HepG2 (cell line): ENCODE data around the gene MRPL9. TPM values are rescaled to one million over a fixed set of nuclear protein-coding genes. Genes with fewer than 3 reads are reported as not detected.

Source experiments
- AKAP8 ChIP-seq: sonication (generic); formaldehyde crosslinking; IDR thresholded peaks from 2 replicates; pipeline ENCODE4 v1.5.1; 2020; ENCODE audit warnings: mild to moderate bottlenecking, missing genetic modification reagents
- ARNTL ChIP-seq: sonication (generic); formaldehyde crosslinking; IDR thresholded peaks from 2 replicates; pipeline ENCODE4 v1.4.0; 2020; ENCODE audit warnings: mild to moderate bottlenecking, missing genetic modification reagents
- BRCA1 ChIP-seq: sonication (generic); formaldehyde crosslinking; IDR thresholded peaks from 2 replicates; pipeline ENCODE4 v1.4.0; 2020; ENCODE audit warnings: missing genetic modification reagents
- CBX1 ChIP-seq: IDR thresholded peaks from one replicate; pipeline ENCODE4 v1.6.1; 2016; ENCODE audit warnings: antibody characterized with exemption, low read depth
- HDAC2 ChIP-seq: sonication (generic); formaldehyde crosslinking; IDR thresholded peaks from 2 replicates; pipeline ENCODE4 v1.4.0; 2020; ENCODE audit warnings: missing genetic modification reagents
- HOXA7 ChIP-seq: sonication (generic); formaldehyde crosslinking; IDR thresholded peaks from 2 replicates; pipeline ENCODE4 v1.8.1; 2022; ENCODE audit warnings: mild to moderate bottlenecking, missing genetic modification reagents, moderate library complexity
- IRF2 ChIP-seq: IDR thresholded peaks from 2 replicates; pipeline ENCODE4 v1.6.1; 2018; ENCODE audit warnings: missing genetic modification reagents, missing compliant biosample characterization
- POLR2AphosphoS5 ChIP-seq: IDR thresholded peaks from 2 replicates; pipeline ENCODE4 v1.6.1; 2012; ENCODE audit warnings: low read depth, low read length
- RARA ChIP-seq: IDR thresholded peaks from 2 replicates; pipeline ENCODE4 v1.6.1; 2016; ENCODE audit warnings: missing genetic modification reagents, missing compliant biosample characterization
- TCF7L2 ChIP-seq: IDR thresholded peaks from 2 replicates; pipeline ENCODE4 v1.6.1; 2011; ENCODE audit warnings: mild to moderate bottlenecking, low read depth, low read length, moderate library complexity
- THAP9 ChIP-seq: sonication (generic); formaldehyde crosslinking; IDR thresholded peaks from 2 replicates; pipeline ENCODE4; 2020; ENCODE audit warnings: missing genetic modification reagents, mild to moderate bottlenecking, borderline replicate concordance
- ZBTB38 ChIP-seq: sonication (generic); formaldehyde crosslinking; IDR thresholded peaks from 2 replicates; pipeline ENCODE4 v1.5.1; 2020; ENCODE audit warnings: mild to moderate bottlenecking, missing genetic modification reagents
- ZBTB42 ChIP-seq: sonication (generic); formaldehyde crosslinking; IDR thresholded peaks from 2 replicates; pipeline ENCODE4 v1.5.0; 2020; ENCODE audit warnings: mild to moderate bottlenecking, missing genetic modification reagents
- ZMYM2 ChIP-seq: sonication (generic); formaldehyde crosslinking; IDR thresholded peaks from 2 replicates; pipeline ENCODE4 v1.8.0; 2022; ENCODE audit warnings: mild to moderate bottlenecking, missing genetic modification reagents
- ZNF282 ChIP-seq: fragments of 450-650 bp; IDR thresholded peaks from 2 replicates; pipeline ENCODE4 v1.6.1; 2018; ENCODE audit not compliant: partially characterized antibody
- ZNF367 ChIP-seq: sonication (generic); formaldehyde crosslinking; IDR thresholded peaks from 2 replicates; pipeline ENCODE4 v1.4.0; 2020; ENCODE audit warnings: missing genetic modification reagents, borderline replicate concordance
- ZNF431 ChIP-seq: sonication (generic); formaldehyde crosslinking; IDR thresholded peaks from 2 replicates; pipeline ENCODE4 v1.9.0; 2022; ENCODE audit warnings: missing genetic modification reagents, low read depth, mild to moderate bottlenecking, borderline replicate concordance
- ZNF556 ChIP-seq: sonication (generic); formaldehyde crosslinking; IDR thresholded peaks from 2 replicates; pipeline ENCODE4 v1.4.0; 2020; ENCODE audit warnings: mild to moderate bottlenecking, missing genetic modification reagents, borderline replicate concordance
- ZNF747 ChIP-seq: sonication (generic); formaldehyde crosslinking; IDR thresholded peaks from 2 replicates; pipeline ENCODE4 v1.8.1; 2023; ENCODE audit warnings: missing genetic modification reagents, mild to moderate bottlenecking, borderline replicate concordance
- ZSCAN9 ChIP-seq: IDR thresholded peaks from 2 replicates; pipeline ENCODE4 v1.6.1; 2016; ENCODE audit warnings: borderline replicate concordance
- ZXDC ChIP-seq: sonication (generic); formaldehyde crosslinking; IDR thresholded peaks from 2 replicates; pipeline ENCODE4 v1.5.0; 2020; ENCODE audit warnings: mild to moderate bottlenecking, missing genetic modification reagents
- polyA plus RNA-seq, 8 experiments: library from polyadenylated mRNA; depleted of rRNA in 3 of 8; stranded (reverse) in 7 of 8; unstranded in 1 of 8; fragments of >200 nt; fragmentation: Illumina TruSeq in 4 of 8; extraction: Trizol in 4 of 8; gene quantifications; 2 replicates each; pipeline versions ENCODE4 v1.2.1 to v1.2.3, GENCODE V29; 2011 to 2016; ENCODE audit warnings: low read depth in 4 of 8, missing spikeins in 1 of 8, mixed read lengths in 1 of 8; ENCODE audit not compliant: insufficient read depth in 1 of 8
- total RNA-seq, 5 experiments: library from RNA; depleted of rRNA; stranded (reverse); fragments of >200 nt; fragmentation: Illumina TruSeq; extraction: Trizol; gene quantifications; 2 replicates each; pipeline ENCODE4 v1.2.3, GENCODE V29; 2016; ENCODE audit warnings: low read depth in 1 of 5
- TF ChIP-seq, protein P1 (sequence below): sonication (generic); formaldehyde crosslinking; IDR thresholded peaks from 2 replicates; pipeline ENCODE4 v1.8.0; 2022; ENCODE audit warnings: missing genetic modification reagents, mild to moderate bottlenecking, inconsistent platforms, borderline replicate concordance
- TF ChIP-seq, protein P2 (sequence below): sonication (generic); formaldehyde crosslinking; IDR thresholded peaks from 2 replicates; pipeline ENCODE4 v1.8.1; 2023; ENCODE audit warnings: missing genetic modification reagents, mild to moderate bottlenecking, borderline replicate concordance

The MRPL9 gene
- total and polyA plus RNA-seq, 2 of the 13 experiments (the other 11 are each of a cell fraction or from before 2014, with no cell fraction given), result 72.1 to 107 TPM

- TF ChIP-seq, protein P1, sequence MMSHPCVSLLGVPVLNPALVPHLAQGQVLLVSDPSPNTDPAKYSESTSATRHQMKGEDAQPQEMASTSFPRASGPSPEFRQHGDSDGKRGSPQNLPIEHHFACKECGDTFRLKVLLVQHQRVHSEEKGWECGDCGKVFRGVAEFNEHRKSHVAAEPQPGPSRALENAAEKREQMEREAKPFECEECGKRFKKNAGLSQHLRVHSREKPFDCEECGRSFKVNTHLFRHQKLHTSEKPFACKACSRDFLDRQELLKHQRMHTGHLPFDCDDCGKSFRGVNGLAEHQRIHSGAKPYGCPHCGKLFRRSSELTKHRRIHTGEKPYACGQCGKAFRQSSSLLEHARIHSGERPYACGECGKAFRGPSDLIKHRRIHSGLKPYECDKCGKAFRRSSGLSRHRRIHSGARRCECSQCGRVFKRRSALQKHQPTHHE (CRISPR knock-in tag), result no peak
- TF ChIP-seq ZBTB42, result 0 out of 2 replicates have a peak, but pooled peaks have one; percentile 61
- peak; percentile 82 for TF ChIP-seq CBX1
- no peak for TF ChIP-seq TCF7L2
- peak; percentile 54; the same call in 1 of the 2 replicates for TF ChIP-seq AKAP8
- TF ChIP-seq ZNF747 (CRISPR knock-in tag), result peak; percentile 95; the same call in 1 of the 2 replicates
- no peak for TF ChIP-seq ZNF282
- TF ChIP-seq, protein P2, sequence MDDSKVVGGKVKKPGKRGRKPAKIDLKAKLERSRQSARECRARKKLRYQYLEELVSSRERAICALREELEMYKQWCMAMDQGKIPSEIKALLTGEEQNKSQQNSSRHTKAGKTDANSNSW (CRISPR knock-in tag), result peak; percentile 94; the same call in 1 of the 2 replicates
- TF ChIP-seq HOXA7, result peak; percentile 43; the same call in 1 of the 2 replicates
- no peak; the same call in 1 of the 2 replicates for TF ChIP-seq ZNF556 (CRISPR knock-in tag)
- peak; percentile 82; the same call in 1 of the 2 replicates for TF ChIP-seq ZNF367 (CRISPR knock-in tag)
- peak; percentile 74; the same call in 1 of the 2 replicates for TF ChIP-seq ZMYM2 (CRISPR knock-in tag)
- peak; percentile 85 for TF ChIP-seq ZBTB38 (CRISPR knock-in tag)
- peak; percentile 36 for TF ChIP-seq HDAC2 (CRISPR knock-in tag)
- peak; percentile 34; the same call in 1 of the 2 replicates for TF ChIP-seq RARA (CRISPR knock-in tag)
- peak; percentile 77 for TF ChIP-seq ARNTL (CRISPR knock-in tag)
- peak; percentile 57; the same call in 1 of the 2 replicates for TF ChIP-seq IRF2
- peak; percentile 85; the same call in 1 of the 2 replicates for TF ChIP-seq ZSCAN9 (CRISPR knock-in tag)
- TF ChIP-seq POLR2AphosphoS5, result peak; percentile 43
- 0 out of 2 replicates have a peak, but pooled peaks have one; percentile 71 for TF ChIP-seq ZNF431 (CRISPR knock-in tag)
- 0 out of 2 replicates have a peak, but pooled peaks have one; percentile 26 for TF ChIP-seq ZXDC (CRISPR knock-in tag)
- peak; percentile 49; the same call in 1 of the 2 replicates for TF ChIP-seq THAP9
- TF ChIP-seq BRCA1, result no peak
Observed at GRCh38 chr1:151790071-151790939, 27.0 kb upstream of the MRPL9 start, which contains the start of gene TDRKH (continued).
